ENCODE measurements around the gene MVB12B. TPM values are rescaled to one million over a fixed set of nuclear protein-coding genes. Genes with fewer than 3 reads are reported as not detected.

MVB12B gene
- total and polyA plus RNA-seq, 2 of the 8 experiments (the other 6 are each of a cell fraction or from before 2014, with no cell fraction given): 2.6 to 5.0 TPM

GRCh38 chr9:126551812-126552211 lies 225.2 kb downstream of the MVB12B start:
- no peak overlapping the region for H2BK5ac ChIP-seq (ENCODE audit: low read depth, low read length)
- no peak overlapping the region for H2AFZ ChIP-seq (ENCODE audit: low read length)
- H4K8ac ChIP-seq (ENCODE audit: extremely low read depth, insufficient read depth, low read length): no peak overlapping the region
- no peak overlapping the region for H3K4me2 ChIP-seq (ENCODE audit: insufficient read depth in 1 of 2, low read depth in 2 of 2, low read length in 2 of 2)
- no peak overlapping the region for H2BK15ac ChIP-seq (ENCODE audit: low read length)
- H3K79me1 ChIP-seq (ENCODE audit: low read depth, low read length): no peaks in the 10 kb centered on the region
- H3K27me3 ChIP-seq (replicated peaks in 1 of 4; ENCODE audit: control insufficient read depth in 3 of 4, extremely low read depth in 1 of 4, insufficient read depth in 3 of 4, low read length in 3 of 4): no peaks in the 10 kb centered on the region
- 93% methylated on average over 6 of the region's 6 CpGs; no CpG with 5 or more reads in 1 of the 2 experiments for WGBS, 2 experiments (ENCODE audit: extremely low coverage in 1 of 2, insufficient coverage in 1 of 2, insufficient read length in 1 of 2, insufficient replicate concordance in 2 of 2, low coverage in 1 of 2, low lambda C conversion rate in 2 of 2, missing lambda C conversion rate in 1 of 2)
- no peaks in the 10 kb centered on the region for H3K79me2 ChIP-seq (ENCODE audit: control insufficient read depth in 1 of 2, insufficient read depth in 2 of 2, low read length in 2 of 2)
- H4K5ac ChIP-seq (ENCODE audit: insufficient read length, low read depth, low read length): no peak overlapping the region
- H3K18ac ChIP-seq (ENCODE audit: extremely low read depth, low read length): no peak overlapping the region
- no peak overlapping the region for H2AK5ac ChIP-seq (ENCODE audit: low read depth, low read length)
- no peak overlapping the region for H3K9ac ChIP-seq (replicated peaks in 1 of 4; ENCODE audit: extremely low read depth in 1 of 4, low read depth in 3 of 4, low read length in 3 of 4)
- no peaks in the 10 kb centered on the region for H3K23me2 ChIP-seq (ENCODE audit: low read depth, low read length)
- no peak overlapping the region for H3K56ac ChIP-seq (replicated peaks; ENCODE audit: insufficient read length, low read depth, low read length)
- no peak overlapping the region for H3K14ac ChIP-seq (ENCODE audit: insufficient read length)
- ChIA-PET POLR2A (ENCODE audit: partially characterized antibody) (no interaction called here), CTCF (ENCODE audit: partially characterized antibody) (interaction anchor here (0.9 to 12.5 kb wide), 8 partner anchors 13 to 230 kb away, joined by 3 to 343 read pairs (median 6); no protein-coding TSS in a partner anchor)
- H3K23ac ChIP-seq (ENCODE audit: insufficient read length): no peak overlapping the region
- H3K9me3 ChIP-seq (ENCODE audit: insufficient read depth in 2 of 2, low read depth in 1 of 2, low read length in 1 of 2): no peaks in the 10 kb centered on the region
- no peak overlapping the region for H2BK20ac ChIP-seq (ENCODE audit: low read length)
- H3K27ac ChIP-seq (ENCODE audit: low read depth, low read length): no peak overlapping the region
- H3K4me1 ChIP-seq (replicated peaks in 1 of 4; ENCODE audit: control insufficient read depth in 3 of 4, insufficient read depth in 4 of 4, low read length in 3 of 4): no peaks in the 10 kb centered on the region
- no peak for DNase-seq (ENCODE audit: low read depth in 1 of 2, low spot score in 2 of 2)
- FAIRE-seq: no peak
- H3K36me3 ChIP-seq (ENCODE audit: control insufficient read depth in 2 of 4, insufficient read depth in 4 of 4, low read length in 3 of 4): no peaks in the 10 kb centered on the region
- no peak overlapping the region for H2BK120ac ChIP-seq (replicated peaks; ENCODE audit: low read depth, low read length)
- H4K91ac ChIP-seq (replicated peaks; ENCODE audit: insufficient read length, low read length): no peak overlapping the region
- no peak overlapping the region for H3K4ac ChIP-seq (replicated peaks; ENCODE audit: insufficient read length, low read depth, low read length)
- H2BK12ac ChIP-seq (ENCODE audit: low read depth, low read length): no peak overlapping the region
- H4K20me1 ChIP-seq (replicated peaks in 1 of 2; ENCODE audit: control insufficient read depth in 1 of 2, insufficient read depth in 2 of 2, low read length in 2 of 2): no peaks in the 10 kb centered on the region
- no peak overlapping the region for H3K4me3 ChIP-seq (ENCODE audit: extremely low read depth in 1 of 4, insufficient read depth in 2 of 4, low read depth in 3 of 4, low read length in 4 of 4)
- TF ChIP-seq RFX5 (IDR thresholded peaks at IDR 0.05; ENCODE audit: borderline replicate concordance, low read depth, low read length) (no peak), RNF2 (IDR thresholded peaks at IDR 0.05; ENCODE audit: borderline replicate concordance, low read depth, low read length, missing control alignments, poor library complexity, severe bottlenecking) (no peak), NRF1 (IDR thresholded peaks at IDR 0.05; ENCODE audit: low read depth, low read length) (no peak), SP2 (IDR thresholded peaks at IDR 0.05; ENCODE audit: low read length) (no peak), HDAC6 (IDR thresholded peaks at IDR 0.05; ENCODE audit: low read depth, low read length) (no peak), TCF12 (IDR thresholded peaks at IDR 0.05; ENCODE audit: low read depth, low read length) (no peak), EGR1 (IDR thresholded peaks at IDR 0.05; ENCODE audit: borderline replicate concordance, low read depth, low read length) (no peak), TEAD4 (IDR thresholded peaks at IDR 0.05; ENCODE audit: low read depth, low read length) (no peak), SP1 (IDR thresholded peaks at IDR 0.05; ENCODE audit: low read depth, low read length) (no peak), CBX8 (IDR thresholded peaks at IDR 0.05; ENCODE audit: borderline replicate concordance, low read depth, low read length) (no peak), JUN (IDR thresholded peaks at IDR 0.05; ENCODE audit: low read depth, low read length) (no peak), GTF2F1 (IDR thresholded peaks at IDR 0.05; ENCODE audit: borderline replicate concordance, low read depth, low read length) (no peak), BACH1 (IDR thresholded peaks at IDR 0.05; ENCODE audit: low read length) (no peak), POLR2AphosphoS5 (IDR thresholded peaks at IDR 0.05; ENCODE audit: low read depth, low read length) (no peak)
- TF ChIP-seq, protein P1, sequence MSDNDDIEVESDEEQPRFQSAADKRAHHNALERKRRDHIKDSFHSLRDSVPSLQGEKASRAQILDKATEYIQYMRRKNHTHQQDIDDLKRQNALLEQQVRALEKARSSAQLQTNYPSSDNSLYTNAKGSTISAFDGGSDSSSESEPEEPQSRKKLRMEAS (IDR thresholded peaks at IDR 0.05): no peak
